GM18868 (cell line): Measurements from ENCODE around the gene TPSB2.
"Not testable (repeated sequence)": the region's sequence is repeated elsewhere in the genome, so short reads cannot be mapped to it uniquely, and the experiment has no call there.

ENCODE experiments used
- ATAC-seq: cut with Tn5 transposase; IDR thresholded peaks from one replicate; pipeline ENCODE4 v1.9.1; 2021; ENCODE audit warnings: mild to moderate bottlenecking, moderate library complexity; ENCODE audit not compliant: unreplicated experiment

Gene TPSB2

GRCh38 chr16:1185460-1186207 is 44.4 kb downstream of the TPSB2 start:
- ATAC-seq, result not testable (repeated sequence)

GRCh38 chr16:1184980-1185379 is 45.0 kb downstream of the TPSB2 start:
- no peak for ATAC-seq

GRCh38 chr16:1184156-1184868 is 45.7 kb downstream of the TPSB2 start:
- no peak for ATAC-seq

GRCh38 chr16:1182950-1183907 is 46.8 kb downstream of the TPSB2 start:
- ATAC-seq, result no peak

- ATAC-seq, result no peak
Observed at GRCh38 chr16:1182316-1182671, 47.7 kb downstream of the TPSB2 start.

GRCh38 chr16:1181404-1182315 is 48.3 kb downstream of the TPSB2 start:
- ATAC-seq, result no peak

GRCh38 chr16:1180549-1181403 is 49.2 kb downstream of the TPSB2 start:
- no peak for ATAC-seq
